ENCODE data around the gene PHF13. TPM values are rescaled to one million over a fixed set of nuclear protein-coding genes. Genes with fewer than 3 reads are reported as not detected.
A peak's percentile ranks its signal among the peaks of the same experiment; 100 is the strongest.
"Not testable (repeated sequence)": the region's sequence is repeated elsewhere in the genome, so short reads cannot be mapped to it uniquely, and the experiment has no call there.

The PHF13 gene
- polyA plus RNA-seq, 1 donor = 15.1 TPM

DNA sequence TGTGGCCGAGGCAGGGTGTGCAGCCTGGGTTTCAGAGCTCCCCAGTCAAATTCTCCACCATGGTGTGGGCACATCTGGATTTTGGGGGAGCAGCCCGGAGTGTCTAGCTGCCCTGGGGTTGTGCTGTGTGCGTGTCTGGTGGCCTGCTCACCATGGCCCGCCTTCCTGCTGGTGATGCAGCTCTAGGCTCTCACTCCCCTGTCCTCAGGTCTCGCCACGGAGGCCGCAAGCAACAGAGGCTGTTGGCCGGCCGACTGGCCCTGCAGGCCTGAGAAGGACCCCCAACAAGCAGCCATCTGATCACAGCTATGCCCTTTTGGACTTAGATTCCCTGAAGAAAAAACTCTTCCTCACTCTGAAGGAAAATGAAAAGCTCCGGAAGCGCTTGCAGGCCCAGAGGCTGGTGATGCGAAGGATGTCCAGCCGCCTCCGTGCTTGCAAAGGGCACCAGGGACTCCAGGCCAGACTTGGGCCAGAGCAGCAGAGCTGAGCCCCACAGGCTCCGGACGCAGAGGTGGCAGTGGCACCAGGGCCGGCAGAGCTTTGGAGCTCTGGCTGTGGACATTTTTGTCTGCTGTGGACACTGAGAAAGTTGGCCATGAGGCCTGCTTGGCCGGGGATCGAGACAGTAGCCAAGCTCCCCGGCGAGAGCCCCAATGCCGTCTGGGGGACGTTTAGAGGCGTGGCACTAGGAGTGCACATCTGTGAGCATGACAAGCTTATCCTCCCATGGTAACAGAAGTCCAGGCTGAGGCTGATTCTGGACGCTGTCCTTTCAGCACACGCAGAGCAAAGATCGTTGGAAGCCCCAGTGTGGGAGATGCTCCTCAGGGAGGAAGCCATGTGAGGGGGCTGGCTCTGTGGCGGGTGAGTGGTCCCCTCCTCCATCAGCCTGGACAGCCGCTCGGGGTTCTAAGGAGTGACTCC, 19.3 kb downstream of the PHF13 start:
- Histone ChIP-seq H3K4me3 (ENCODE audit: low read length) (no peak overlapping the region), H3K36me3 (ENCODE audit: control insufficient read depth, insufficient read depth, low read length) (peaks cover 83% of the 10 kb centered on the region), H3K9me3 (ENCODE audit: control insufficient read depth, low read depth, low read length) (no peaks in the 10 kb centered on the region), H3K27me3 (ENCODE audit: control insufficient read depth, insufficient read depth, low read length) (no peaks in the 10 kb centered on the region), H3K4me1 (ENCODE audit: control insufficient read depth, insufficient read depth, low read length) (no peaks in the 10 kb centered on the region), H3K27ac (ENCODE audit: low read length) (no peak overlapping the region)
- DNase-seq = no peak
- no CpG with 5 or more reads among the region's 30 CpGs for WGBS (ENCODE audit: insufficient coverage, low lambda C conversion rate)

DNA sequence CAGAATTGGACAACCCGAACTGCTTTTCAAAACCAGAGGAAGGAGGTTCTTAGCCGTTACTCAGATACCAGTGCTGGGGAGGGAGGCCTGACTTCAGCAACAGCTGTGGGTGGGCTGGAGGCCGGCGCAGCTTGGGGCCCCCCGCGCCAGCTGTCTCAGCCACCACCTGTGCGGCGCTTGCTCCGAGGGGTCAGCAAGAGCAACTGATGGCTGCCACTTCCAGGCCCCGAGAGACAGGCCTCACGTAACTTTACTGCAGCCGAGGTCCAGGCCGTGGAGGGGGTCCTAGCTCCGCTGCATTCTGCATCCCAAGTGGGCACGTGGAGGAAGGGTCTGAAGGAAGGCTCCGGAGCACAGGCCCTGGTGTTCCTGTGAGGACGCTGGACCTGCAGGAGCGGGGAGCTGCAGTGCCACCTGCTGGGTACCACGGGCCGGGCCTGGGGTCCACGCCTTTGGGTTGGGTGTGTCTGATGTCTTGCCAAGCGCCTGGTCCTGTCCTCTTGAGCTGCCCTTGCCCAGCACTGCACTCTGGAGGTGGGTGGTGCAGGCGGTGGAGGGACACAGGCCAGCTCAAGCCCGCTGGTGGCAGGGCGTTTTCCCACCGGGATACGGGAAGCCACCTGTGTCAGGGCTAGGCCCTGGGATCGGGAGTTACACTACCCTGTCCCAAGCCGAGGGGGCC, 21.0 kb downstream of the PHF13 start:
- Histone ChIP-seq H3K4me1 (ENCODE audit: control insufficient read depth, insufficient read depth, low read length) (no peaks in the 10 kb centered on the region), H3K9me3 (ENCODE audit: control insufficient read depth, low read depth, low read length) (no peaks in the 10 kb centered on the region), H3K27ac (ENCODE audit: low read length) (no peak overlapping the region), H3K27me3 (ENCODE audit: control insufficient read depth, insufficient read depth, low read length) (no peaks in the 10 kb centered on the region), H3K4me3 (ENCODE audit: low read length) (no peak overlapping the region), H3K36me3 (ENCODE audit: control insufficient read depth, insufficient read depth, low read length) (peaks cover 79% of the 10 kb centered on the region)
- peak; percentile 29 to 46 for DNase-seq
- WGBS (ENCODE audit: insufficient coverage, low lambda C conversion rate) = no CpG with 5 or more reads among the region's 29 CpGs

DNA sequence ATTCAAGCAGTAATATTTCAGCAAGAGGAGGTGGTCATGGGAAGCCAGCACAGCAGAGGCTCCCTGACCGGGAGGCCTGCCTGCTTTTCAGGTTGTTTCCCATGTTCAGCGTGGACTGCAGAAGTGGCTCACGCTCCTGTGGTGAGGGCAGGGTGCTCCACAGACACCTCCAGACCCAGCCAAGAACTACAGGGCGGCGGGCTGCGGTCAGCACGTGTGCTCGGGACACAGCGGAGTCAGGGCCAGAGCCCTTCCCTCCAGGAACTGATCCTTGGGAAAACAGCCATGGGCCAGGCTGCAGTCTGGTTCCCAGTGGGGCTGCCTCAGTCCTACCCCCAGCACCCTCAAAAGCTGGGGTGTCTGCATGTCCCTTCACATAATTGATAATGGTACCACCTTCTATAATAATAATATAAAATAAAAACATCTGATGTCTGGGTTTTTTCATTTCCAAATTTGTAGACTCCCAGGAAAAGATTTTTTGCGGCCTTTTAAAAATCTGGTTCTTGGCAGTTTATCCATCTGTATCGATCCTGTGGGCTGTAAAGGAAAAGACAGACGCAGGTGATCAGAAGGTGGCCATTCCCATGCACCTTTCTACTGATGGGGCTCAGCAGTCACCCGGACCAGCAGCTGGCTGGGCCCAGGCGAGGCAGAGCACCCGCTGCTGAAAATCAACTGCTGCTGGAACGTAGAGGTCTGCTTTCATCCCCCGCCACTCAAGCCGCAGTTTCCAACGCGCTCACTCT, 21.8 kb downstream of the PHF13 start:
- no peak overlapping the region for H3K27ac ChIP-seq (ENCODE audit: low read length)
- H3K27me3 ChIP-seq (ENCODE audit: control insufficient read depth, insufficient read depth, low read length) = no peaks in the 10 kb centered on the region
- DNase-seq = no peak

DNA sequence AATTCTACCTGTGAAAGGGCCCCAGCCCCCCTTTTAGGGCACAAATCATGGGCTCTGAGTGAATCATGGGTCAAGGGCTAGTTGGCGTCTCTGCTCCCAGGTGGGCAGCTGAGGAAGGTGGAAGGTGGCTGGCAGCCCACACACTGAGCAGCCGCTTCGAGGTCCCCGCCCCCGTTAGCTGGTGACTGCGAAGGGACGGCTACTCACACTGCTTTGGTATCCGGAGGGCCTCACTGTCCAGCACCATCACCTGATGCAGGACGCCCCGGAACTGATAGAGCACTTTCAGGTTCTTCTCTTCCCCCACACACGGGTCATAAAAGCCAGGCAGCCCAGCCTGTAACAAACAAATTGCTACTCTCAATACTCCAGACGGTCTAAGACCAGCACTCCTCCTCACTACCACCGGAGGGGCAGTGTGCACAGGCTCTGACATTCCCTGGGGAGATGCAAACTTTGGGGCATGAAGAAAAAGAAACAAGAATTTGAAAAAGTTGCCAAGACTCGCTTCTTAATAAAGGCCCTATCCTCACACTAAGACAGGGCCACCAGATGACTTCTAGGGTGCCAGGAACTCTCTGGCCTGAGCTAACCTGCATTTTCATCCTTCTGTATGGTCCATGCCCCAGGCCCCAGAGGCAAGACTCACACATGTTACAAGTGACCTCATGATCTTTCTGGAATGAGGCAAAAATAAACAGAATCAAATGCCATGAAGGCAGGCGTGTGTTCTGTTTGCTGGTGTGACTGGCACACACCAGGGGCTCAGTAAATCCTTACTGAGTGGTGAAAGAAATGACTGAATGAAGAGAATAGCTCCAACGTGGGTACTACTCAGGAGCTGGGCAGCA, 22.6 kb downstream of the PHF13 start:
- H3K9me3 ChIP-seq (ENCODE audit: control insufficient read depth, low read depth, low read length) = no peaks in the 10 kb centered on the region
- H3K4me3 ChIP-seq (ENCODE audit: low read length) = no peak overlapping the region
- no CpG with 5 or more reads among the region's 16 CpGs for WGBS (ENCODE audit: insufficient coverage, low lambda C conversion rate)
- no peaks in the 10 kb centered on the region for H3K27me3 ChIP-seq (ENCODE audit: control insufficient read depth, insufficient read depth, low read length)
- H3K4me1 ChIP-seq (ENCODE audit: control insufficient read depth, insufficient read depth, low read length) = no peaks in the 10 kb centered on the region
- H3K27ac ChIP-seq (ENCODE audit: low read length) = no peak overlapping the region
- DNase-seq = no peak
- H3K36me3 ChIP-seq (ENCODE audit: control insufficient read depth, insufficient read depth, low read length) = peaks cover 81% of the 10 kb centered on the region

More for the DNA sequence above, 21.8 kb downstream of the PHF13 start:
- H3K36me3 ChIP-seq (ENCODE audit: control insufficient read depth, insufficient read depth, low read length) = peaks cover 79% of the 10 kb centered on the region
- no peaks in the 10 kb centered on the region for H3K4me1 ChIP-seq (ENCODE audit: control insufficient read depth, insufficient read depth, low read length)
- no peaks in the 10 kb centered on the region for H3K9me3 ChIP-seq (ENCODE audit: control insufficient read depth, low read depth, low read length)
- no CpG with 5 or more reads among the region's 20 CpGs for WGBS (ENCODE audit: insufficient coverage, low lambda C conversion rate)
- H3K4me3 ChIP-seq (ENCODE audit: low read length) = no peak overlapping the region

DNA sequence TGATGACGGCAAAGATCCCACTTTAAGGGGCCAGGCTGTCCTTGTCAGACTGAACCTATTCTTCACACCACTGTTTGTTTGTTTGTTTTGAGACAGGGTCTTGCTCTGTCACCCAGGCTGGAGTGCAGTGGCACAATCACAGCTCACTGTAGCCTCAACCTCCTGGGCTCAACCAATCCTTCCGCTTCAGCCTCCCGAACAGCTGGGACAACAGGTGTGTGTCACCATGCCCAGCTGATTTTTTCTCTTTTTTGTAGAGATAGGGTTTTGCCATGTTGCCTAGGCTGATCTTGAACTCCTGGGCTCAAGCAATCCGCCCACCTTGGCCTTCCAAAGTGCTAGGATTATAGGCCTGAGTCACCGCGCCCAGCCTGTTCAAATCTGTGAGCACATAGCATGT, 23.2 kb downstream of the PHF13 start:
- H3K4me1 ChIP-seq (ENCODE audit: control insufficient read depth, insufficient read depth, low read length); H3K27me3 ChIP-seq (ENCODE audit: control insufficient read depth, insufficient read depth, low read length); DNase-seq; H3K27ac ChIP-seq (ENCODE audit: low read length); H3K4me3 ChIP-seq (ENCODE audit: low read length); H3K9me3 ChIP-seq (ENCODE audit: control insufficient read depth, low read depth, low read length): not testable (repeated sequence)
- no CpG with 5 or more reads among the region's 6 CpGs for WGBS (ENCODE audit: insufficient coverage, low lambda C conversion rate)
- H3K36me3 ChIP-seq (ENCODE audit: control insufficient read depth, insufficient read depth, low read length) = peaks cover 85% of the 10 kb centered on the region

DNA sequence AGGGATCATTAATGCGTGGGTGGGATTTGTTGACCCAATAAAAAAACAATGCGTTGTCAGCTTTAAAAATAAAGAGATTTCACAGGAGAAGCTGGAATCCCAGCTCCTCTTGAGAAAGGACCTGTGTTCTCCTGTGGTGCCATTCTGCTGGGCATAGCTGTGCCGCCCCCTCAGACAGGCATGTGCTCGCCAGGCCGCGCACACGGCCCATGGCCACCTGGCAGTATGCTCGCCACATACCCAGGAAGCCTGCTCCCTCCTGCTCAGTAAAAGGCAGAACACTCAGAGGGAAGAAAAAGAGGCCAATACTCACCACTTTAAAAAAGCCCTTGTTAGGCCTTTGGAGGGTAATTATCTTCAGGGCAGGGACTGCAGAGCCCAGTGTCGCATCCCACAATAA, 24.2 kb downstream of the PHF13 start:
- no peak for DNase-seq
- Histone ChIP-seq H3K36me3 (ENCODE audit: control insufficient read depth, insufficient read depth, low read length) (peaks cover 86% of the 10 kb centered on the region), H3K4me1 (ENCODE audit: control insufficient read depth, insufficient read depth, low read length) (no peaks in the 10 kb centered on the region), H3K4me3 (ENCODE audit: low read length) (no peak overlapping the region), H3K27me3 (ENCODE audit: control insufficient read depth, insufficient read depth, low read length) (no peaks in the 10 kb centered on the region), H3K9me3 (ENCODE audit: control insufficient read depth, low read depth, low read length) (no peaks in the 10 kb centered on the region), H3K27ac (ENCODE audit: low read length) (no peak overlapping the region)
- WGBS (ENCODE audit: insufficient coverage, low lambda C conversion rate) = no CpG with 5 or more reads among the region's 9 CpGs

DNA sequence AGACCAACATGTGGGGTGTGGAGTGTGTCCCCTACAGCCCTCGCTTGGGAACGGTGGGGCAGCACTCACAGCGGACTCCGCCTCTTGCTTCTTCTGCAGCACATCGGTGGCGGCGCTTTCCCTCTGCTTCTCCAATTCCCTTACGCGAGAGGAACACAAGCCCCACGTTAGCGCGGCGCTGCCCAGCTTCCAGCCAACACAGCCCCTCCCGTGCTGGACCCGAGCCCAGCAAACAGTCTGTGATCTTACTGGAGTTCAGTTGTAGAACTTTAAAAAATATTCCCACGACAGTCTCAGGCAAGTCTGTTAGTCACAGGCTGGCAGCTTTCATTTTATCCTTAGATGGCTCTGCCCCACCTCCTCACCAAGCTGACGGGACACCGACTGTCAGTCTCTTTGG, 24.7 kb downstream of the PHF13 start:
- no CpG with 5 or more reads among the region's 18 CpGs for WGBS (ENCODE audit: insufficient coverage, low lambda C conversion rate)
- Histone ChIP-seq H3K36me3 (ENCODE audit: control insufficient read depth, insufficient read depth, low read length) (peaks cover 85% of the 10 kb centered on the region), H3K4me3 (ENCODE audit: low read length) (no peak overlapping the region), H3K27ac (ENCODE audit: low read length) (no peak overlapping the region), H3K9me3 (ENCODE audit: control insufficient read depth, low read depth, low read length) (no peaks in the 10 kb centered on the region), H3K4me1 (ENCODE audit: control insufficient read depth, insufficient read depth, low read length) (no peaks in the 10 kb centered on the region), H3K27me3 (ENCODE audit: control insufficient read depth, insufficient read depth, low read length) (no peaks in the 10 kb centered on the region)
- DNase-seq = no peak

DNA sequence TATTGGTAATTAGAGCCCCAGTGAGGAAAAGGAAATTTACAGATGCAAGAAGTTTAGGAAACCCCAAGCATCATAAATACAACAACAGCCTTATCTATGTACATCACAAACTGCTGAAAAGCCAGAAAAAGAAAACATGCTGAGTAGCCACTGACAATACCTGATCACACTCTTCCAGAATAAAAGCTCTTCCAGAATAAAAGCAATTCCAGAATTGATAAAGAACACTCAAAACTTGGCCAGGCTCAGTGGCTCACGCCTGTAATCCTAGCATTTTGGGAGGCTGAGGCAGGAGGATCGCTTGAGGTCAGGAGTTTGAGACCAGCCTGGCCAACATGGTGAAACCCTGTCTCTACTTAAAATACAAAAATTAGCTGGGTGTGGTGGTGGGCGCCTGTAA, 27.3 kb downstream of the PHF13 start:
- H3K4me1 ChIP-seq (ENCODE audit: control insufficient read depth, insufficient read depth, low read length); H3K27me3 ChIP-seq (ENCODE audit: control insufficient read depth, insufficient read depth, low read length); H3K9me3 ChIP-seq (ENCODE audit: control insufficient read depth, low read depth, low read length); H3K27ac ChIP-seq (ENCODE audit: low read length); DNase-seq; H3K4me3 ChIP-seq (ENCODE audit: low read length): not testable (repeated sequence)
- WGBS (ENCODE audit: insufficient coverage, low lambda C conversion rate) = no CpG with 5 or more reads among the region's 3 CpGs
- H3K36me3 ChIP-seq (ENCODE audit: control insufficient read depth, insufficient read depth, low read length) = peaks cover 83% of the 10 kb centered on the region

DNA sequence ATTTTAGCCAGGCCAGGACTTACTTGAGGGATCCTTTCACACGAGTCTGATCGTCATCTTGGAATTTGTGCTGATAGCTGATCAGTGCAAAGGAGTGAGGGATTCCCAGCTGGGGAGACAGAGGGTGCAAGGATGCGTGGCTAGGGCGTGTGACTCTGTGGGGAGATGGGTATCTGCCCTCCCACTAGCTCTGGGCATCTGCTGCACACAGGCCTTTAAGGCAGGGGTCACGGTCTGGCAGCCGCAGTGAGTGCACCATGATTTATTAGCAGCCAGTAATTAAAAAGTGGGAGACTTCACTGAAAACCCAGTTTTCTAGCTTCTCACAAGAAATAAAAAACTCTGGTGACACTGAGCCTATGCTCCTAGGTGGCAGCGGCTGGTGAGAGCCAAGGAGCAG, 31.5 kb downstream of the PHF13 start:
- WGBS (ENCODE audit: insufficient coverage, low lambda C conversion rate) = no CpG with 5 or more reads among the region's 7 CpGs
- Histone ChIP-seq H3K27me3 (ENCODE audit: control insufficient read depth, insufficient read depth, low read length) (no peaks in the 10 kb centered on the region), H3K4me3 (ENCODE audit: low read length) (no peak overlapping the region), H3K36me3 (ENCODE audit: control insufficient read depth, insufficient read depth, low read length) (peaks cover 57% of the 10 kb centered on the region), H3K4me1 (ENCODE audit: control insufficient read depth, insufficient read depth, low read length) (no peaks in the 10 kb centered on the region), H3K9me3 (ENCODE audit: control insufficient read depth, low read depth, low read length) (no peaks in the 10 kb centered on the region), H3K27ac (ENCODE audit: low read length) (no peak overlapping the region)
- no peak for DNase-seq

Measured in large intestine (tissue), 3 donors.